ENCODE results near the gene TCF4. TPM values are rescaled to one million over a fixed set of nuclear protein-coding genes. Genes with fewer than 3 reads are reported as not detected.

The TCF4 gene
- total and polyA plus RNA-seq, 8 donors: 5.1 to 187 (median 39.9) TPM

GRCh38 chr18:55179425-55179824 lies 408.6 kb downstream of the TCF4 start:
- Histone ChIP-seq H3K4me3 (no peak overlapping the region), H3K9me3 (peaks cover 0 to 6% (median 0%) of the 10 kb centered on the region in 4 donors), H3K4me1 (no peaks in the 10 kb centered on the region), H3K27me3 (no peaks in the 10 kb centered on the region), H3K27ac (no peak overlapping the region), H3K36me3 (no peaks in the 10 kb centered on the region)
- WGBS, 5 donors: 75 to 90% (median 81%) methylated on average over 5 of the region's 5 CpGs
- intact Hi-C loops (cut with DNase I; ENCODE audit: low total_unique reads): no loop called here
- DNase-seq: no peak
- TF ChIP-seq EP300 (IDR thresholded peaks at IDR 0.05) (no peak), POLR2AphosphoS5 (IDR thresholded peaks at IDR 0.05) (no peak), CTCF (IDR thresholded peaks at IDR 0.05) (no peak), POLR2A (IDR thresholded peaks at IDR 0.05) (no peak)

- H3K27ac ChIP-seq: no peak overlapping the region
- H3K4me1 ChIP-seq: no peaks in the 10 kb centered on the region
- no peaks in the 10 kb centered on the region for H3K36me3 ChIP-seq
- H3K27me3 ChIP-seq: no peaks in the 10 kb centered on the region
- no peak overlapping the region for H3K4me3 ChIP-seq
- 81 to 94% (median 91%) methylated on average over 2 of the region's 2 CpGs for WGBS, 5 donors
- intact Hi-C loops (cut with DNase I; ENCODE audit: low total_unique reads): no loop called here
- H3K9me3 ChIP-seq: peaks cover 0 to 6% (median 0%) of the 10 kb centered on the region in 4 donors
- DNase-seq: no peak
- TF ChIP-seq POLR2A (IDR thresholded peaks at IDR 0.05) (no peak), EP300 (IDR thresholded peaks at IDR 0.05) (no peak), CTCF (IDR thresholded peaks at IDR 0.05) (no peak), POLR2AphosphoS5 (IDR thresholded peaks at IDR 0.05) (no peak)
These were observed 414.7 kb downstream of the TCF4 start for GRCh38 chr18:55173291-55173690.

Small RNAs within 50 kb of the gene (small RNA-seq; reads per million reads assigned to genes)
- gene MIR4529: 0 to 0.92 (median 0.20) reads per million in 4 donors

All from stomach (tissue), 9 donors.